A549 (cell line): Measurements from ENCODE around the gene VWA5B2.

Experiments
- JUNB ChIP-seq: fragments of >200 bp; sonication (Bioruptor Twin); formaldehyde crosslinking; IDR thresholded peaks from 2 replicates; pipeline ENCODE4 v1.6.1; 2016
- PHF8 ChIP-seq: fragments of 200-600 bp; sonication (generic); IDR thresholded peaks from 2 replicates; pipeline ENCODE4 v1.6.1; 2016; ENCODE audit warnings: low read depth, mild to moderate bottlenecking, antibody characterized with exemption, moderate library complexity, borderline replicate concordance
- POLR2A ChIP-seq: IDR thresholded peaks from 2 replicates; pipeline ENCODE4 v1.6.1; 2012; ENCODE audit warnings: mild to moderate bottlenecking, low read length
- POLR2AphosphoS2 ChIP-seq: conservative IDR thresholded peaks from 2 replicates; pipeline ENCODE4 v1.6.1; 2012; ENCODE audit warnings: low read length, improper control_type of control experiment, inconsistent platforms
- RAD21 ChIP-seq, 2 experiments: fragments of >200 bp in 1 of 2; sonication (Bioruptor Twin) in 1 of 2; formaldehyde crosslinking in 1 of 2; IDR thresholded peaks in 1 of 2; conservative IDR thresholded peaks in 1 of 2; 2 replicates in 1 of 2; 3 replicates in 1 of 2; pipeline ENCODE4 v1.6.1; 2012 to 2018; ENCODE audit warnings: inconsistent platforms in 1 of 2

GRCh38 chr3:184258926-184259325 is 29.5 kb downstream of the VWA5B2 start:
- no peak for TF ChIP-seq PHF8
- no peak for TF ChIP-seq POLR2AphosphoS2
- no peak for TF ChIP-seq JUNB
- no peak for TF ChIP-seq POLR2A
- TF ChIP-seq RAD21 (conservative IDR thresholded peaks at IDR 0.05 in 1 of 2, IDR thresholded peaks at IDR 0.05 in 1 of 2) = no peak
